Cardiac muscle cell (in vitro differentiated cells and primary cell): ENCODE measurements around the gene CIAO2A. TPM values are rescaled to one million over a fixed set of nuclear protein-coding genes. Genes with fewer than 3 reads are reported as not detected.

Source experiments
- DNase-seq, 2 donors: peaks; one replicate each; pipeline versions ENCODE4 v3.0.0 to v3.0.0-alpha.2; 2010 to 2017; ENCODE audit warnings: low read depth in 1 of 2, low spot score in 1 of 2
- H3K27ac ChIP-seq: fragments of 200-600 bp; sonication (generic); 2 replicates; pipeline ENCODE4 v1.5.1; 2016
- H3K27me3 ChIP-seq: fragments of 200-600 bp; sonication (generic); 2 replicates; pipeline ENCODE4 v1.6.0; 2016; ENCODE audit warnings: control low read depth
- H3K36me3 ChIP-seq: fragments of 200-600 bp; sonication (generic); 2 replicates; pipeline ENCODE4 v1.5.1; 2016; ENCODE audit warnings: control low read depth
- H3K4me1 ChIP-seq: fragments of 200-600 bp; sonication (generic); 2 replicates; pipeline ENCODE4 v1.8.1; 2017; ENCODE audit warnings: low read depth, mild to moderate bottlenecking, mixed run types
- H3K4me3 ChIP-seq: fragments of 200-600 bp; sonication (generic); 2 replicates; pipeline ENCODE4 v1.5.1; 2016; ENCODE audit warnings: mild to moderate bottlenecking
- H3K9me3 ChIP-seq: fragments of 200-600 bp; sonication (generic); 2 replicates; pipeline ENCODE4 v1.5.1; 2017; ENCODE audit warnings: low read depth, mild to moderate bottlenecking, control low read depth
- polyA plus RNA-seq: library from polyadenylated mRNA; unstranded; fragments of >200 nt; fragmentation: Nextera tagmentation; extraction: Ambion mirVana; gene quantifications from 2 replicates; pipeline ENCODE4 v1.2.1, GENCODE V29; 2016
- total RNA-seq: library from RNA; depleted of rRNA; stranded (reverse); fragments of >200 nt; gene quantifications from 2 replicates; pipeline ENCODE4 v1.2.3, GENCODE V29; 2016
- TF ChIP-seq, protein P1 (sequence below): IDR thresholded peaks from 2 replicates; pipeline ENCODE4 v1.5.1; 2012; ENCODE audit warnings: low read depth, mild to moderate bottlenecking, low read length

Gene CIAO2A
- total and polyA plus RNA-seq, 2 experiments from 2014 or later = 115 to 181 TPM

DNA sequence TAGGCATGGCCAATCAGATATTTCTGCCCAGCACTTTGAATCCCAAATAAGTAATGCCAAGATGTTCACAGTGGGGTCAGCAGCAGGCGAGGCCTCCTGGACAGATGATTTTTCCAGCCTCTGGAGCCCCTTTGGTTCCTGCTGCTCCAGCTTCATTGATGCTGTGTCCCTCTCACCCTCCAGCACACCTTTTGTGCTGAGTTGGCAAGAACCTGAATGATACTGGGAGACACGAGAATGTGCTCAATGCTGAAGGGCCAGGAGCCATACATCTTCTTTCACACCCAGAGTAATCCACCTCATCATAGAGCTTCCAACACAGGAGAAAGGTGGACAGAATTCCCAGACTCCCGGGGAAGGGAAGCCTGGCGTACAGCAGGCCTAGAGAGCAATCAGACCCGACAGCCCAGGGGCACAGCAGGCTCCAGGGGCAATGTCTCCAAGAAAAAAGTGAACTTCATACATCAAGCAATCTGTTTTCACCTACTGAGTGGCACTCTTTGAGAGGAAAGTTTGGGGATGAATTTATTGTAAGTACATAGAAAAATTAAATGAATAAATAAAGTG, 40.6 kb downstream of the CIAO2A start:
- Histone ChIP-seq H3K27me3 (peaks cover 10% of the 10 kb centered on the region), H3K4me3 (no peak overlapping the region), H3K36me3 (no peaks in the 10 kb centered on the region), H3K9me3 (no peaks in the 10 kb centered on the region), H3K4me1 (no peaks in the 10 kb centered on the region), H3K27ac (no peak overlapping the region)
- TF ChIP-seq, protein P1, sequence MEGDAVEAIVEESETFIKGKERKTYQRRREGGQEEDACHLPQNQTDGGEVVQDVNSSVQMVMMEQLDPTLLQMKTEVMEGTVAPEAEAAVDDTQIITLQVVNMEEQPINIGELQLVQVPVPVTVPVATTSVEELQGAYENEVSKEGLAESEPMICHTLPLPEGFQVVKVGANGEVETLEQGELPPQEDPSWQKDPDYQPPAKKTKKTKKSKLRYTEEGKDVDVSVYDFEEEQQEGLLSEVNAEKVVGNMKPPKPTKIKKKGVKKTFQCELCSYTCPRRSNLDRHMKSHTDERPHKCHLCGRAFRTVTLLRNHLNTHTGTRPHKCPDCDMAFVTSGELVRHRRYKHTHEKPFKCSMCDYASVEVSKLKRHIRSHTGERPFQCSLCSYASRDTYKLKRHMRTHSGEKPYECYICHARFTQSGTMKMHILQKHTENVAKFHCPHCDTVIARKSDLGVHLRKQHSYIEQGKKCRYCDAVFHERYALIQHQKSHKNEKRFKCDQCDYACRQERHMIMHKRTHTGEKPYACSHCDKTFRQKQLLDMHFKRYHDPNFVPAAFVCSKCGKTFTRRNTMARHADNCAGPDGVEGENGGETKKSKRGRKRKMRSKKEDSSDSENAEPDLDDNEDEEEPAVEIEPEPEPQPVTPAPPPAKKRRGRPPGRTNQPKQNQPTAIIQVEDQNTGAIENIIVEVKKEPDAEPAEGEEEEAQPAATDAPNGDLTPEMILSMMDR = no peak
- DNase-seq = no peak

DNA sequence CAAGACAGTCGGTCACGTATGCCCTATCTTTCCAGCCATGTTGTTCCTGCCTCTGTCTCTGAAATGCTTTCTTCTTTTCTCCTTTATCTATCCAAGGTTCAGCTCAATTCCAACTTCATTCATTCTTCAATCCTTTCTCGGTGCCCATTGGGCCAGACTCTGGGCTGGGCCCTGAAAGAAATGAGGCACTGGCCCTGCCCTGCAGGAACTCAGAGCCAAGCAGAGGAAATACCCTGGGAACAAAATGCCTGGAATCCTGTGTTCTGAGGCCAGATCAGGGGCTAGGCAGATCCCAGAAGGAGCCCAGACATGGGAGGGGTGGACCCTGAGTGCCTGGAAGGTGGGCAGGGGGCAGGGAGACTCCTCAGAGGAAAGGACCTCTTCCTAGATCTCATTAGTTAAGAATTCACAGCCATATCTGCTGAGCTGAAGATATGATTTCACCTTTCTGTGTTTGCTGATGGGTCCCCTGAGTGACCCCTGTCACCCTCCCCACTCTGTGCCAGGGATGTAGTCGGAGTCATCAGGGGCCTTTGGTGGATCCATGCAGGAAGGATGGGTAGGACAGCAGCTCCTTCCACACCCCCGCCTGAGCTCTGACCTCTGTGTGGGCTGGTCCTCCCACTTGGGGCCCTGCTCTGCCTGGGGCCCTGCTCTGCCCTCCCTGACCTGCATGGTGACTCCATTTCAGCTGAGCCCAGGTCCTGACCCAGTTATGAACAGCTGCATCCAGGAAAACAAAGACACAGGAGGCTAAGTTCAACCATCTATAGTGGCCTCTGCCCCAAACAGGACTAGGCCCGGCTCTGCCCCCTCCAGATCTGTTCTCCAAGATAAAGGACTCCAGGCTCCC, 42.0 kb downstream of the CIAO2A start:
- H3K4me1 ChIP-seq = no peaks in the 10 kb centered on the region
- DNase-seq = no peak
- no peak overlapping the region for H3K4me3 ChIP-seq
- no peaks in the 10 kb centered on the region for H3K36me3 ChIP-seq
- TF ChIP-seq, protein P1 = no peak
- no peaks in the 10 kb centered on the region for H3K9me3 ChIP-seq
- peaks cover 24% of the 10 kb centered on the region for H3K27me3 ChIP-seq
- no peak overlapping the region for H3K27ac ChIP-seq

DNA sequence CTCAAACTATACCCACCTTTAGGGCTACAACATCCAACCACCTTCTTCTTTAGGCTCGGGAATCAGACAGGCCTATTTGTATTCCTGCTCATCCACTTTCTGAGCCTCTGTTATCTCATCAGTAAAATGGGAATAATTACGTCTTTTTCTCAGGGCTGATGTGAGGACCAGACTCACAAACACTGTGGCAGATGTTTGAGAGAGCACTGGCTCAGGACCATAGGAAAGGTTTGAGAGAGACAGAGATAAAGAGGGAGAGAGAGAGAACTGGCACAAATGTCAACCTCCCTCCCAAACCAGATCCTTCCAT, 42.6 kb downstream of the CIAO2A start:
- Histone ChIP-seq H3K4me1 (no peaks in the 10 kb centered on the region), H3K27ac (no peak overlapping the region), H3K4me3 (no peak overlapping the region), H3K27me3 (peaks cover 26% of the 10 kb centered on the region), H3K9me3 (no peaks in the 10 kb centered on the region), H3K36me3 (no peaks in the 10 kb centered on the region)
- TF ChIP-seq, protein P1 = no peak
- no peak for DNase-seq

DNA sequence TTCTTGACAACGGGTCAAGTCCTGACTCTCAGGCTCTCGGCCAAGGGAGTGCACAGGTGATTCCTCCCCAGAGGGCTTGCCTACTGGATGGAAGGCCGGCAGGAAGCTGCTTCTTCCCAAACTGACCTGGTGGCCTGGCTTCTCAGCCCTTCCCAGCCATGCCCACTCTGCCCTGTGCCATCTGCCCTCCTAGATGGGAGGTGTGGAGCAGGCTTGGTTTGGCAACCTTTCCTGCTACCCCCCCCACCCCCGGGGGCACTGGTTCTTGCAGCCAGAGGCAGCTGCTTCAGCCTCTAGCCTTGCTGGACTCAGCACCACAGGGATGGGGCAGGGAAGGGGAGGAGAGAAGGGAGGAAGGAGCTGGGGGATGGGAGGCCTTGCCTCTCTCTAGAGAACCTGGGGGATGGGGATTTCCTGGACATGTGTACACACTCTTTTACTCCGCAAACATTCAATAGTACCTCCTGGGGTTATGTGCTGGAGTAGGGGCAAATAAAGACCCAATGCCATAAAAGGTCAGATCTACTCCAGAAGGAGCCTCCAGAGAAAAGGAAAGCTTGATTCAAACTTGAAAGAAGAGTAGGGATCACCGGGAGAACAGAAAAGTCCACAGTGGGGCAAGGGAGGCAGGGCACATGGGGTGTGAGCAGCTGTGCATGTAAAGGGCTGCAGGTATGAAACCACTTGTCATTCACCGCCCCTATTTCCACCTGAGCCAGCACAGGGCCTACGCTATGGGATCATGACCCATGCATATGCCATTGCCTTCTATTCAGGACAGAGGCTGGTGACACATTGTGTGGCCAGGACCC, 43.2 kb downstream of the CIAO2A start:
- Histone ChIP-seq H3K27me3 (peaks cover 32% of the 10 kb centered on the region), H3K9me3 (no peaks in the 10 kb centered on the region)

DNA sequence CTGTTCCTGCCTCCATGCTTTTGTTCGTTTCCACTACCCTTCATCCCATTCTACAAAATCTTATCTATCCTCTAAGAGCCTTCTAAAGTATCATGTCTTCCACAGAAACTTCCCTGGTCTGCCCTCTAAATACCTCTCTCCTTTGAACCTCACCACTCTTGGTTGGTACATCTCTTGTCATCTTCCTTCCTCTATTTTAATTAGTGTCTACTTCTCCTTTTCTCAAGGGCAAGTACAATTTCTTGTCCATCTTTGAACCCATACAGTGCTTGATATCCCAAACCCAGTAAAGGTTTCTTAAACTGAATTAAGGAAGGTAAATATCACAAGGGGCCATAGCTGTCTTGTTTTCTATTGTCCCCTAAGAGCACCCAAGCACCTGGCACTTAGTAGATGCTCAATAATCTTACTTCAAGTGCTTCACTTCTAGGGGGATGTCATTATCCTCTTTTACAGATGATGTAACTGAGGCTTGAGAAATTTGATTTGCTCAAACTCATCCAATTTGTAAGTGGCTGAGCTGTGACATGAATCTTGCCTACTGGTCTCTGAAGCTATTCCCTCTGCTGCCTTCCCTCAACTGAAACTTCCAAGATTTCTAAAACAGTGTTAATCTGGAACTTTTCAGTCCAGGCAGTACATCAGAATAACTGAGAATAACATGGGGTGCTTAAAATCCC, 44.7 kb downstream of the CIAO2A start:
- no peaks in the 10 kb centered on the region for H3K36me3 ChIP-seq
- H3K9me3 ChIP-seq = no peaks in the 10 kb centered on the region
- H3K4me3 ChIP-seq = no peak overlapping the region
- no peak overlapping the region for H3K27ac ChIP-seq
- no peak for DNase-seq
- H3K4me1 ChIP-seq = no peaks in the 10 kb centered on the region
- TF ChIP-seq, protein P1 = no peak
- peaks cover 48% of the 10 kb centered on the region for H3K27me3 ChIP-seq

More for the DNA sequence above, 43.2 kb downstream of the CIAO2A start:
- Histone ChIP-seq H3K4me1 (no peaks in the 10 kb centered on the region), H3K4me3 (no peak overlapping the region), H3K27ac (no peak overlapping the region), H3K36me3 (no peaks in the 10 kb centered on the region)
- no peak for DNase-seq
- TF ChIP-seq, protein P1 = no peak
